Spleen (tissue), 7 donors: ENCODE measurements around the gene SERINC3.

Experiments used
- POLR2A ChIP-seq, 3 donors: fragments of 450-650 bp; IDR thresholded peaks; one replicate each; pipeline ENCODE4 v1.5.1; 2017; ENCODE audit warnings: antibody characterized with exemption in 3 of 3, mild to moderate bottlenecking in 1 of 3
- POLR2AphosphoS5 ChIP-seq, 3 donors: sonication (generic); formaldehyde crosslinking; IDR thresholded peaks; one replicate each; pipeline ENCODE4 v1.5.1; 2017; ENCODE audit warnings: antibody characterized with exemption in 3 of 3
- TF ChIP-seq, protein P1 (sequence below), 11 experiments: fragments of 200-600 bp in 7 of 11; fragments of 450-650 bp in 4 of 11; sonication (generic) in 4 of 11; IDR thresholded peaks in 8 of 11; conservative IDR thresholded peaks in 3 of 11; 1 replicate in 7 of 11; 2 replicates in 4 of 11; pipeline versions ENCODE4 v1.4.0 to v1.8.0; 2016 to 2021; ENCODE audit warnings: antibody characterized with exemption in 11 of 11, inconsistent platforms in 4 of 11, mild to moderate bottlenecking in 1 of 11
- donor health status: DM: no; HTN: no; CAD: no; lungs with moderate emphysema.
- donor health status: DM: no; HTN: no; CAD: no.
- donor health status: DM: no; HTN: no; CAD: no.

DNA sequence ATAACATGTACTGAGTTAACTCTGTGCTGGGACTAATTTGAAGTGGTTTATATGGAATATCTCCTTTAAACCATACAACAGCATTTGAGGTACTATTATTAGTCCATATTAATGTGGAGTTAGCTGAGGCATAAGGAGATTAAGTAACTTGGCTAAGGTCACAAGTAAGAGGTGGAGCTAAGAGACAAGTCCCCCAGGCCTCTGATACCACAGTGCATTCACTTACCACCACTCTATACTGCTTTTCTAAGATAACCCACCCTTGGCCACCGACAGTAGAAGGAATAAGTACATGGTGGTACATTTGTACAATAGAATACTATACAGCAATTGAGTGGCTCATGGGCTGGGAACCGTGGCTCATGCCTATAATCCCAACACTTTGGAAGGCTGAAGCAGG lies 62.6 kb downstream of the SERINC3 start:
- TF ChIP-seq POLR2AphosphoS5 (IDR thresholded peaks at IDR 0.05) (no peak), POLR2A (IDR thresholded peaks at IDR 0.05) (no peak)
- TF ChIP-seq, protein P1, sequence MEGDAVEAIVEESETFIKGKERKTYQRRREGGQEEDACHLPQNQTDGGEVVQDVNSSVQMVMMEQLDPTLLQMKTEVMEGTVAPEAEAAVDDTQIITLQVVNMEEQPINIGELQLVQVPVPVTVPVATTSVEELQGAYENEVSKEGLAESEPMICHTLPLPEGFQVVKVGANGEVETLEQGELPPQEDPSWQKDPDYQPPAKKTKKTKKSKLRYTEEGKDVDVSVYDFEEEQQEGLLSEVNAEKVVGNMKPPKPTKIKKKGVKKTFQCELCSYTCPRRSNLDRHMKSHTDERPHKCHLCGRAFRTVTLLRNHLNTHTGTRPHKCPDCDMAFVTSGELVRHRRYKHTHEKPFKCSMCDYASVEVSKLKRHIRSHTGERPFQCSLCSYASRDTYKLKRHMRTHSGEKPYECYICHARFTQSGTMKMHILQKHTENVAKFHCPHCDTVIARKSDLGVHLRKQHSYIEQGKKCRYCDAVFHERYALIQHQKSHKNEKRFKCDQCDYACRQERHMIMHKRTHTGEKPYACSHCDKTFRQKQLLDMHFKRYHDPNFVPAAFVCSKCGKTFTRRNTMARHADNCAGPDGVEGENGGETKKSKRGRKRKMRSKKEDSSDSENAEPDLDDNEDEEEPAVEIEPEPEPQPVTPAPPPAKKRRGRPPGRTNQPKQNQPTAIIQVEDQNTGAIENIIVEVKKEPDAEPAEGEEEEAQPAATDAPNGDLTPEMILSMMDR (IDR thresholded peaks at IDR 0.05 in 8 of 11, conservative IDR thresholded peaks at IDR 0.05 in 3 of 11): no peak
